SK-N-SH (cell line): Measurements from ENCODE around the gene PKNOX1. TPM values are rescaled to one million over a fixed set of nuclear protein-coding genes. Genes with fewer than 3 reads are reported as not detected.
"Not testable (repeated sequence)": the region's sequence is repeated elsewhere in the genome, so short reads cannot be mapped to it uniquely, and the experiment has no call there.

Experiments used
- CTCF ChIA-PET: fragments of 300-600, 350-600 bp; formaldehyde crosslinking; extraction: SDS; loops from one replicate; lab custom pipeline; 2021; lab: Yijun Ruan, JAX
- POLR2A ChIA-PET: fragments of 350-600 bp; sonication (Branson Sonifier 250); formaldehyde crosslinking; extraction: SDS; loops from one replicate; lab custom pipeline; 2020; ENCODE audit warnings: antibody characterized with exemption, inconsistent platforms; lab: Yijun Ruan, JAX
- DNase-seq: peaks from one replicate; pipeline ENCODE4 v3.0.0; 2012
- H2AFZ ChIP-seq: fragments of 200-600 bp; sonication (generic); 2 replicates; pipeline ENCODE4 v1.8.1; 2016; ENCODE audit warnings: antibody characterized with exemption, mild to moderate bottlenecking, low read depth
- H3F3A ChIP-seq: fragments of 200-600 bp; sonication (generic); replicated peaks from 2 replicates; pipeline ENCODE3; 2016; ENCODE audit warnings: antibody characterized with exemption, mild to moderate bottlenecking; ENCODE audit not compliant: insufficient read depth
- H3K27ac ChIP-seq, 2 experiments: fragments of 200-500 bp in 1 of 2; fragments of 200-600 bp in 1 of 2; sonication (Bioruptor generic) in 1 of 2; sonication (generic), shearing (Covaris generic) in 1 of 2; 2 replicates each; pipeline versions ENCODE4 v1.5.1 to v1.6.1; 2014 to 2016; ENCODE audit warnings: low read depth in 2 of 2, inconsistent platforms in 1 of 2, low read length in 1 of 2, mild to moderate bottlenecking in 1 of 2, mixed read lengths in 1 of 2
- H3K27me3 ChIP-seq: fragments of 200-600 bp; sonication (generic), shearing (Covaris generic); 2 replicates; pipeline ENCODE4 v1.6.1; 2016; ENCODE audit warnings: mixed run types; ENCODE audit not compliant: insufficient read depth
- H3K36me3 ChIP-seq, 2 experiments: fragments of 200-500 bp in 1 of 2; fragments of 200-600 bp in 1 of 2; sonication (Bioruptor generic) in 1 of 2; sonication (generic) in 1 of 2; replicated peaks in 1 of 2; 2 replicates each; pipeline versions ENCODE3 to v1.5.1; 2014 to 2016; ENCODE audit warnings: low read length in 1 of 2, mild to moderate bottlenecking in 1 of 2; ENCODE audit not compliant: insufficient read depth in 2 of 2, control insufficient read depth in 1 of 2
- H3K4me1 ChIP-seq, 2 experiments: fragments of 200-500 bp in 1 of 2; fragments of 200-600 bp in 1 of 2; sonication (Bioruptor generic) in 1 of 2; sonication (generic), shearing (Covaris generic) in 1 of 2; 2 replicates each; pipeline versions ENCODE4 v1.5.1 to v1.6.1; 2014 to 2016; ENCODE audit warnings: low read depth in 1 of 2, low read length in 1 of 2, mixed run types in 1 of 2; ENCODE audit not compliant: insufficient read depth in 2 of 2, control insufficient read depth in 1 of 2
- H3K4me2 ChIP-seq: fragments of 200-600 bp; sonication (generic), shearing (Covaris generic); 2 replicates; pipeline ENCODE4 v1.6.1; 2017; ENCODE audit warnings: mixed run types
- H3K4me3 ChIP-seq, 2 experiments: fragments of 200-500 bp in 1 of 2; fragments of 200-600 bp in 1 of 2; sonication (Bioruptor generic) in 1 of 2; sonication (generic), shearing (Covaris generic) in 1 of 2; 2 replicates each; pipeline versions ENCODE4 v1.5.1 to v1.8.1; 2014 to 2016; ENCODE audit warnings: low read depth in 2 of 2, inconsistent platforms in 1 of 2, low read length in 1 of 2, mild to moderate bottlenecking in 1 of 2, mixed read lengths in 1 of 2, moderate library complexity in 1 of 2
- H3K79me2 ChIP-seq: fragments of 200-600 bp; sonication (generic); 2 replicates; pipeline ENCODE4 v1.8.1; 2017; ENCODE audit warnings: mild to moderate bottlenecking; ENCODE audit not compliant: insufficient read depth
- H3K9ac ChIP-seq: fragments of 200-600 bp; sonication (generic); 2 replicates; pipeline ENCODE4 v1.6.1; 2017; ENCODE audit warnings: mixed run types
- H3K9me2 ChIP-seq: fragments of 200-600 bp; sonication (generic); 2 replicates; pipeline ENCODE4 v1.6.1; 2017; ENCODE audit warnings: mixed run types
- H3K9me3 ChIP-seq: fragments of 200-600 bp; sonication (generic); 2 replicates; pipeline ENCODE4 v1.6.1; 2017; ENCODE audit warnings: mixed run types, mild to moderate bottlenecking, moderate library complexity
- H4K20me1 ChIP-seq: fragments of 200-600 bp; sonication (generic); 2 replicates; pipeline ENCODE4 v1.6.1; 2017; ENCODE audit warnings: mild to moderate bottlenecking, mixed run types; ENCODE audit not compliant: insufficient read depth
- WGBS: methylation state at CpG from one replicate; pipeline ENCODE4 v1.1.6; 2017; ENCODE audit warnings: low lambda C conversion rate; 5-methylcytosine and 5-hydroxymethylcytosine counted together
- polyA plus RNA-seq, 3 experiments: library from polyadenylated mRNA; depleted of rRNA; stranded (reverse); fragments of >200 nt; gene quantifications; 2 replicates each; pipeline ENCODE4 v1.2.3, GENCODE V29; 2012

The PKNOX1 gene
- polyA plus RNA-seq, 1 of the 3 experiments (the other 2 are of a cell fraction): 21.7 TPM

DNA sequence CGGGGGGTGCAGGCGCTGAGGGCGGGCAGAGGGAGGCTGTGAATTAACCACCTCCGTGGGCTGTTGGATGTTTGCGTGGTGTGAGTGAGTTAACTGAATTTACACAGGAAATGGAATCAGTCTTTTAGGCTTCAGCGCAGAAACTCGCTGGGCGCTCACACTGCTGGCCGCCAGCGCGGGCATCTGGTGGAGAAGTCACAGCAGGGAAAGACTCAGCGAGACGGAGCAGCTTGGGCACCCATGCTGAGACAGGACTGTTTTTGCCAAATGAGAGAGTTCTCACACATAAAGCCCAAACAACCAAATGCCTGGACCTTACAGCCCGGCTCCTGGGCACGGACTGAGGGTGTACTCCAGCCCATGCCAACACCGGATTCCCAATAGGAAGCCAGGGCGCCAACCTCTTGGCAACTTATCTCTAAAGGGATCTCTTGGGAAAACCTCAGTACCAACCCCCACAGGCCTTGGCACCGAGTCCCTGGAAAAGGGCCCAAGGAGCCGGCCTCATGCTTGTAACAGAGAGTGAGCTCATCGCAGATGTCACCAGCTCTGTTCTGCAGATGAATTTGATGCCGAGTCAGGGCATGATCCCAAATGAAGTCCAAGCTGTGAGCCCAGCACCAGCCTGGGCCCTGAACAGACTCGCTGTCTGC lies 90.0 kb downstream of the PKNOX1 start:
- H3K4me1 ChIP-seq, H3K9me3 ChIP-seq, H3K9ac ChIP-seq, CTCF ChIA-PET, H3F3A ChIP-seq, H3K36me3 ChIP-seq, H4K20me1 ChIP-seq, H3K4me2 ChIP-seq, H3K4me3 ChIP-seq, POLR2A ChIA-PET, H2AFZ ChIP-seq, H3K27me3 ChIP-seq, DNase-seq, H3K79me2 ChIP-seq, H3K9me2 ChIP-seq, H3K27ac ChIP-seq: not testable (repeated sequence)
- WGBS: no CpG with 5 or more reads among the region's 22 CpGs

DNA sequence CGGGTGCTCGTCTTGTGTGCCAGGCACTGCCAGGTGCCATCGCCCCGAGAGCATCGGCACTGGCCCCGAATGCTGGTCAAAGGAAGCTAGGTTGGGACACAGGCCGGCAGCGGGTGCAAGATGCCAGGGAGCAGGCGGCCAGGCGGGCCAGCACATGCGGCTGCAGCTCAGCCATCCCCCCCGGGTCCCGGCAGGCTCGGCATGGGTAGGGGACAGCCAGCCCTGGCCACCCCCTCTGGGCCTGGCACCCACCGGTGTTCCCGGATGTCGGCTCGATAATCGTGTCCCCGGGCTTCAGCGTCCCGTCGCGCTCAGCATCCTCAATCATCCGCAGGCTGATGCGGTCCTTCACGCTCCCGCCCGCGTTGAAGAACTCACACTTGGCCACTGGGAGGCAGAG lies 91.6 kb downstream of the PKNOX1 start:
- DNase-seq, H3K4me3 ChIP-seq, H3K27ac ChIP-seq, H3K9me2 ChIP-seq, H3F3A ChIP-seq, H3K4me2 ChIP-seq, H3K9ac ChIP-seq, H3K27me3 ChIP-seq, H3K79me2 ChIP-seq, H3K36me3 ChIP-seq, H3K9me3 ChIP-seq, POLR2A ChIA-PET, H2AFZ ChIP-seq, H3K4me1 ChIP-seq, H4K20me1 ChIP-seq, CTCF ChIA-PET: not testable (repeated sequence)
- WGBS: no CpG with 5 or more reads among the region's 30 CpGs

DNA sequence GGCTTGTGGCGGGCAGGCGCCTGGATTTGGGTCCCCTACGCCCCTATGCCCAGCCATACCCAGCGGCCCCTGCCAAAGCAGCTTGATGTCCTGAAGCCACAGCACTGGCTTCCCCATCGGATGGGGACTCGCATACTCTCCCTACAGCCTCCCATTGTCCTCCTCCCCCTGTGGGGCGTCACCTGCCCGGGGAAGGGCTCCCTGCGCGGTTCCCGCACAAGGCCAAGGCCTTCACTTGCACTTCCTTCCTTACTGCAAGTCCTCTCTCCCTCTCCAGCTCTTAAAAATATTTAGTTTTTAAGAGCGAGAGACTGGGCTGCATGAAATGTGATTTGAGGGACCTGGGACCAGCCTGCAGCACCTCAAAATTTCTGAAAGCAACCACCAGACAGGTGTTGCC lies 92.3 kb downstream of the PKNOX1 start:
- H3K79me2 ChIP-seq, H3K9me2 ChIP-seq, H3K9ac ChIP-seq, H2AFZ ChIP-seq, H3K4me2 ChIP-seq, POLR2A ChIA-PET, H3K36me3 ChIP-seq, H3F3A ChIP-seq, H3K27me3 ChIP-seq, H3K9me3 ChIP-seq, H4K20me1 ChIP-seq, H3K4me1 ChIP-seq, H3K27ac ChIP-seq, CTCF ChIA-PET, DNase-seq, H3K4me3 ChIP-seq: not testable (repeated sequence)
- 100% methylated on average over 1 of the region's 12 CpGs for WGBS

DNA sequence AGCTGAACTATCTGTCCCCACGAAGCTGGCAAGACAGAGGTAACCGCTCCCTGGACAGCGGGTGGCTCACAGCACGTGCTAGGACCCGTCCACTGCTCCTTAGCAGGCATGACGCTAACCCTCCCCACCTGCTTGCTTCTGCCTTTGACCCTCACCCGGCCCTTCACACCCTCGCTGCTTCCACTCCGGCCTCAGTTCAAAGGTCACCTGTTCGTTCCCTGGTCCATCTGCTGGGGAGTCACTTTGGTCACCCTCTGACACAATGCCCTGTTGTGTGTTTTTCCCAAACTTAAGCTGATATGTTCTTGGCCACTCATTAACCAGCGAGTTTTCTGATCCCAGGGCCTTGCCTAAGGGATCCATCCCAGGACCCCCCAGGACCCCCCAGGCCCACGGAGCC lies 93.7 kb downstream of the PKNOX1 start:
- CTCF ChIA-PET, H3K27me3 ChIP-seq, DNase-seq, H3F3A ChIP-seq, H3K9me3 ChIP-seq, H3K4me1 ChIP-seq, H3K79me2 ChIP-seq, H3K36me3 ChIP-seq, POLR2A ChIA-PET, H4K20me1 ChIP-seq, H3K27ac ChIP-seq, H3K4me3 ChIP-seq, H3K4me2 ChIP-seq, H3K9me2 ChIP-seq, H3K9ac ChIP-seq, H2AFZ ChIP-seq: not testable (repeated sequence)
- whole genome bisulfite sequencing: 83% methylated on average over 4 of the region's 12 CpGs

DNA sequence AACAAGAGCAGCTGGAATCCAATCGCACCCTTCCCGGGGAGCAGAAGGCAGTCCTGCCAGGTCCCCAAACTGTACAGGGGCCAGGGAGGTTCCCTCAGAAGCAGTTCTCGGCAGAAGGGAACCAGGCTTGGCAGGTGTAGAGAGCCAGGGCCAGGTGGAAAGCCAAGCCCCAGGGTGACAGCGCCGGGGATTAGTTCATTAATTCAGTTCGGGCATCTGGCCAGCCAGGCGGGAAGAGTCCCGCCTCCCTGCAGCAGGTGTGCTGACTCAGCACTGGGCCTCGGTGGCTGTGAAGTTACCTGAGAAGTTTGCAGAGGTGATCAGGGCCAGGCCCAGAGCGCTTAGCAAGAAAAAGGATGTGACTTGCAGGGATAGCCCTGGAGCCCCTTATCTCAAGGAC lies 95.3 kb downstream of the PKNOX1 start:
- POLR2A ChIA-PET: not testable (repeated sequence)

DNA sequence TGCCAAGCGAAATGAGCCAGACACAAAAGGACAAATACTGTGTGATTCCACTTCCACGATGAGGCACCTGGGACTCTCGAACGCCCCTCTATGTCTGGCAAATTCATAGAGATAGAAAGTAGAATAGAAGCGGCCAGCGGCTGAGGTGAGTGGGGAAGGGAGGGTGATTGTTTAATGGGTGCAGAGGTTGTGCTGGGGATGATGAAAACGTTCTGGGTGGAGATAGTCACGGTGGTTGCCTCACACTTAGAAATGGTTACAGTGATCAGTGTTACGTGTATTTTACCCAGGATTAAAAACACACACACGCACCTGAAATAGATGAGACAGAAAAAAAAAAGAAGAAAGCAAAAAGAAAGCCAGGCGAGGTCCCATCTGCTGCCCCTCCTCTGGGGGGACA lies 98.4 kb downstream of the PKNOX1 start:
- H3K4me1 ChIP-seq, H3K36me3 ChIP-seq, H3K79me2 ChIP-seq, H3K9me2 ChIP-seq, POLR2A ChIA-PET, CTCF ChIA-PET, H3K9me3 ChIP-seq, H3F3A ChIP-seq, H3K27me3 ChIP-seq, H4K20me1 ChIP-seq, H3K4me2 ChIP-seq, H3K4me3 ChIP-seq, H2AFZ ChIP-seq, H3K9ac ChIP-seq, H3K27ac ChIP-seq, DNase-seq: not testable (repeated sequence)
- no CpG with 5 or more reads among the region's 11 CpGs for WGBS

More for the DNA sequence above, 95.3 kb downstream of the PKNOX1 start:
- WGBS: no CpG with 5 or more reads among the region's 10 CpGs
- H2AFZ ChIP-seq, H3K4me3 ChIP-seq, CTCF ChIA-PET, DNase-seq, H3K9me2 ChIP-seq, H3K27ac ChIP-seq, H3K9me3 ChIP-seq, H3K4me2 ChIP-seq, H3K4me1 ChIP-seq, H3K79me2 ChIP-seq, H3F3A ChIP-seq, H3K9ac ChIP-seq, H4K20me1 ChIP-seq, H3K36me3 ChIP-seq, H3K27me3 ChIP-seq: not testable (repeated sequence)
